SIG-M5 (cell line): Measurements from ENCODE around the gene KIF6.

Experiments
- DNase-seq: peaks from one replicate; lab custom pipeline; 2025; lab: John Stamatoyannopoulos, UW

The KIF6 gene

GRCh38 chr6:39420300-39421265, 304.6 kb downstream of the KIF6 start:
- no peak for DNase-seq

- DNase-seq = no peak
Observed at GRCh38 chr6:39419607-39420006, 305.6 kb downstream of the KIF6 start.

DNA sequence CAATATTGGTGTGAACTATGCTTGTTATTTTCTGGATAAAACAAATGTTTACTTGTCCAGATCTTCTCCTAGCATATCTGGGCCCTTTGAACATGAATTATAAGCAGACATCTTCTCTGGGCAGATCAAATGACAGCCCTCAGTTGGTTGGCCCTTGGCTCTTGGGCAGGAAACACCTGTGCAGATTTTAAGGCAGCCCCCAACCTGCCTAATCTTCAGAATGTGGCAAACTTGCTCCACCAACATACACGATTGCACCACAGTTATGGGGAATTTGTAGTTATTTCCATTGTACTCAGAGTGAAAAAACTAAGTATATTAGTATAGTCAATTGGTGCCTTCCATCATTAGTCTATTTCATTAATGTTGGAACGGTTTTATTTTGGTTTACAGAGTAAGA, 307.8 kb downstream of the KIF6 start:
- DNase-seq = no peak

- DNase-seq = no peak
Observed at GRCh38 chr6:39416728-39417127, 308.5 kb downstream of the KIF6 start.

DNA sequence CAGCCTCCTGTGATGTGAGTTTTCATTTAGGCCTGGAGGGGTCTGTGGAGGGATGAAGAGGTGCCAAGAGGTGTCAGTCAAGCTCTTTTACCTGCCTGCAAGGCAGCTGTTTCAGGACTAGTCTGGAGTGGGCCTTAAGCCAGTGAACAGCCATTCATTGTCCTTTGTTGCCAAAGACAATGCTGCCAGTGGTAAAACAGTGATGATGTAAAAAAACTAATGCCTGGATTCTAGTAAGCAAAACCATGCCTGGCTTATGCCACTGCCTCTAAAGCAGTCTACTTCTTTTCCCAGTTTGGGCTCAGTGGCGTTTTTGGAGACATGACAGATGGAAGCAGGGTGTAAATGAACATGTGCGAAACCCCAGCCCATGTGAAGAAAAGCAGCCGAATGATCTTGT, 309.2 kb downstream of the KIF6 start:
- no peak for DNase-seq

- DNase-seq = no peak
Observed at GRCh38 chr6:39415482-39415881, 309.7 kb downstream of the KIF6 start.

DNA sequence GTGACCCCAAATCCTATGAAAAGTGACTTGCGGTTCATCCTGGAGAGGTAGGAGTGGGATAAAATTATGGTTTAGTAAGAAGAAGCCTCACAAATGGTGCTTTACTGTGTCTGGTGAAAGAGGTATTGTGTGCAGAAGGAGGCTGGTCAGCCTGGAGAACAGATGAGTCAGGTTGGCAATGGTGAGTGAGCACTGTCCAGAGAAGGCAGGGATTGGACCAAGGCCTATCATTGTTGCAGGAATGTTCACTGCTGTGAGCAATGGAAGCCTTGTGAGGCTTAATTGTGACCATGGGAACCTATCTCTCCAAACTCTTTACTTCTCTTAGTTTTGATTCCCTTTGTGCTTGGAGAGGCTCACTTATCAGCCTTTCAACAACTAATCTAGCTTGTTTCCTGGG, 313.7 kb downstream of the KIF6 start:
- DNase-seq = no peak

DNA sequence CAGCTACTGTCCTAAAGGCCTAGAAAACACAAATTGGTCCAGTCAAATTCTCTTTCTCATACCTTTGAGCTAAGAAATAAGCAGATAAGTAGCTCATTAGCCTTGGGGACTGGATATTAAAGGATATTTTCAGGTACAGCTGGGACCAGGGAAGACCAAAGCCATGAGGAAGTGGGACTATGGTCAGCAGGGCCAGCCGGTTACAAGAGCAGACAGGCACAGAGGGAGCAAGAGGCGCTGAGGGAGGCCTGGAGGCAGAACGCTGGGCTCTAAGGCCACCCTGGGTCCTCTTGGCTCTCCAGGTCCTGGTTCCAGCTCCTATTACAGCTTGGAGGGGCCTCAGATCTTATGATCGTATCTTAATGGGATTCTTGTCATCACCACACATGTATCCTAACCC, 314.2 kb downstream of the KIF6 start:
- DNase-seq = no peak

DNA sequence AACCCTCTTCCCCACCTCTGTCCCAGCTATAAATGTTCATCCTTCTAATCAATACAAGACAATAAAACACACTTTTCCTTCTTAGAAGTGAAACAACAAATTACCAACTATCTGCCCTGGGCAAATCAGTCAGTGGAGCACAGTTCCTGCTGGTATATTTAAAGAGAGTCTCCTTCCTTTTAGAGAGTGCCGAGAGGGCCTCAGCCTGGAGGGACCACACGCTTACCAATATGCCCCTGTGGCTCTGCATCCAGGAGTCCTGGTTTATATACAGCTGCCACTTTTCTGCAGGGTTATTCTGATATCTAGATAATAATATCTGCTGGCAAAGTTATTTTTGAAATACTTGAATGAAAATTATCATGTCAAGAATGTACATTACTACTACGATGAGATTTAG, 315.3 kb downstream of the KIF6 start:
- no peak for DNase-seq

DNA sequence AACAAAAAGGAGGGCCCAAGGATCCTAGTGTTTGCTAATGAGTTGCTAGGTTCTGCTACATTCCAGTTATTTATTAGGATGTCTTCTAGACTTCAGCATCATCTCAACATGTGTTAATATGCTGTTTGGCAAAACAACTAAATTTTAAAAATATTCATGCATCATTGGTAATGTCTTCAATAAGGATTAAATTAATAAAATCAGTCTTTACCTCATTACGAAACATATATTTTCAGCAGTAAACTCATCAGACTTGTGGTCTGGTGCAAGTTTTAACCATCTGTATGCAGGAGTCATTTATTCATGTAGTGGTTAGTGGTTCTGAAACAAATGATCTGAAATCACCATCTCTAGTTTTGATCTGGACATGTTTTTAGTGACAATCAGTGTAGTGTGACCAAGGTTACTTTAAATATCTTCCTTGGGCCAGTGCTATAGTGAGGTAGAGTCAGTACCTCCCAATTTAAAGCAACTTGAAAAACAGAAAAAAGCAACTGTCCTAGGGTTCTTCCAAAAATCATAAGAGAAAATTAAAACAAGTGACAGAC, 317.7 kb downstream of the KIF6 start:
- no peak for DNase-seq

DNA sequence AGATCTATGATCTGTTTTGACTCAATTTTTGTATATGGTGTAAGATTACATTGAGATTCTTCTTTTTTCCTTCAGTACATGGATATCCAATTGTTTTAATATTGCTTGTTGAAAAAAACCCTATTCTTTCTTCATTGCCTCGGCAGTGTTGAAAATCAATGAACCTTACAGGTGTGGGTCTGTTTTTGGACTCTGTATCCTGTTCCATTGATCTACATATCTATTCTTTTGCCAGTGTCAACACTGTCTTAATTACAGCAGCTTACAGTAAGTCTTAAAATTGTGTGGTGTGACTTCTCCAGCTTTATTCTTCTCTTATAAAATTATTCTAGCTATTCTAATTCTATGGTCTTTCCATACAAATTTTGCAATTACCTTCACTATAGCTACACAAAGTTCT, 320.9 kb downstream of the KIF6 start:
- DNase-seq = no peak

GRCh38 chr6:39403304-39403703, 321.9 kb downstream of the KIF6 start:
- no peak for DNase-seq

- DNase-seq = no peak
Observed at GRCh38 chr6:39402239-39402751, 322.9 kb downstream of the KIF6 start.

- DNase-seq = no peak
Observed at GRCh38 chr6:39401376-39401775, 323.8 kb downstream of the KIF6 start.

- DNase-seq = no peak
Observed at GRCh38 chr6:39400026-39400425, 325.2 kb downstream of the KIF6 start.

DNA sequence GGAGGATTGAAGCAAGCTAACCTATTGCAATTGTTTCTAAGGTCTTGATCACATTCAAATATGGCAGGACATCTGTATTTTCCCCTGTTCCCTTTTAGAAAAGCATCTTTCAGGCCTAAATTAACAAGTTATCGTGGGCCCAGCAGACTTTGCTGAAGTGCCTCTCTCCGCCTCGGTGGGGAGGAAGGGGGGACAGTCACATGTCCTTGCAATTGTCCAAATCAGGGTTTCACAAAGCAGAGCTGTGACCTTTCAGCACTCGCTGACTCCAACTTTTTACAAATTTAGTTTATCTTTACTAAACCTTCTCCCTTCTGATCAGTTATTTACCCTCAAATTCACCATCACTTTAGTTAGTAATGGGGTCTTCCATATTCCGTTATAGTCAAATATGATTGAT, 328.4 kb downstream of the KIF6 start:
- no peak for DNase-seq

GRCh38 chr6:39393075-39393474, 332.1 kb downstream of the KIF6 start:
- DNase-seq = no peak

DNA sequence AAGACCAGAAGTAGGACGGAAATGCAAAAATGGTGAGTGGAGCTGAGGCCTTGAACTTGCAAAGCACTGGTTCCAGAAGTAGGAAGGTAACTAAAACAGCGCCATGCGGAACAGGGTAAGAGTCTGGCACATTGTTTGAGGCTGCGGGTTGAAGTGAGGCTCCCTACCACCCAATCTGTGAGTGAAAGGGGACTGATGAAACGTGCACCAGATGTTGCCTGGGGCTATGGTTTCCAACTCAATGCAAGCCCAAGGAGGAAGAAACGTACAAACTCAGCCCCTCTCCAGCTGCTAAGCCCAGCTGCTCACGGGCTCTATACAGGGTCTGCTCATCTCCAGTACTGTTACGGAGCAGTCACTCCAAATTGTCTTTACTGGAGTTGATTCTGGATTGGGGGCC, 334.0 kb downstream of the KIF6 start:
- DNase-seq = no peak

- no peak for DNase-seq
Observed at GRCh38 chr6:39389484-39389767, 335.8 kb downstream of the KIF6 start.

DNA sequence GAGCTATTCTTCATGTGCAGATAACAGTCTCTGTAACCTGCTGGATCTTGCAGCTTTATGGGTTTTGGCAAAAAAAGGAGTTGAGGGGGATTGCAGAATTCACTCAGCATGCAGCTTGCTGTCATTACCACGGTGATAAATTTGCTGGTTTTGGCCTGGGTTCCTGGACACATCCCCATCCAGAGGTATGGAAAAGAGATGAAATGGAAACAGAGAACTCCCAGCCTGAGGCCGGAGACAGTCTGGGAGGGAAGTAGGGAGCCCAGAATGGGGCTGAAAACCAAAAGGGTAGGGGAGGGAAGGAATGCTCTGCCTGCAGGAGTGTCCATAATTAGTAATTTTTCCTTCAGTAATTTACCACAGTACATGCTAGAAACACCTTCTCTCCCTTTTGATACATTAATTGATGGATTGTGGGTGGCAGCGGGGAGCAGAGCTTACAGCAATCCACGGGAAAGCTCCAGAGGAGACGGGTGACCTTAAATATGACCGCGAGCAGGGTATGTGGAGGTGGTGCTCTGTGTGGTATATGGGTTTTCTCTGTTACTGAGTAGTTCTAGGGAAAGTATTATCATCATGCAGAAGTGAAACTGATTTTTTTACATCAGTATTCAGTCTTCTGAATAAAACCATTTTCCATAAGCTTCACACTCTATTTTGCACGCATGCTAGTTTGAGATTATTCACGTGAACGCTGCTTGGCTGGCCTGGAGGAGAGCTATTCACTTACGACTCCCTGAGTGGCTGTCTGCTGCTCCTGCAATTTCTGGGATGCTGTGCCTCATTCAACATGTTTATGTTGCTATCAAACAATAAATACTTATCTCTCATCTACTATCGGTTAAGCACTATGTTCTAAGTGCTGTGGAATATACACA, 336.4 kb downstream of the KIF6 start:
- DNase-seq = no peak

DNA sequence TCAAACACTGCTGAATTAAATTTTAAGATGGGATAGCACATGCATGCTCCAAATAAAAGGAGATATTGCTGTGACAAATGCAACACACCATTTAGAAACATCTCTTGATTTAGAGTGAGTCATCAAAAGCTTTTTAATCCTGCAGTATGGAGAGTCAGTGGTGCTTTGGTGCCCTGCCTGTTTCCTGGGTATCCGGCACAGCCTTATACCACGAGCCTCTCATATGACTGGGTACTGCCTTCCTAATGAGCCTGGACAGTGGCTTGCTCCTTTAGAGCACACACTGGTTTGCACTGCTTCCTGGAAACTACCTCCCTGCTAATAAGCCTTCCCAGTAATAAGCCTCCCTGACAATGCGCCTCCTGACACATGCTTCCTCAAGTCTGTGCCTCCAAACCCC, 337.4 kb downstream of the KIF6 start:
- no peak for DNase-seq

GRCh38 chr6:39386487-39386886, 338.7 kb downstream of the KIF6 start:
- DNase-seq = no peak
